ENCODE measurements around the gene GRP.
"Not testable (repeated sequence)": the region's sequence is repeated elsewhere in the genome, so short reads cannot be mapped to it uniquely, and the experiment has no call there.

Gene GRP

GRCh38 chr18:59238385-59238784, 18.4 kb downstream of the GRP start:
- DNase-seq (ENCODE audit: low spot score) = no peak

GRCh38 chr18:59239642-59240041, 19.7 kb downstream of the GRP start:
- Mint-ChIP-seq H3K36me3 (ENCODE audit: low read depth) (no peaks in the 10 kb centered on the region), H3K4me3 (no peak overlapping the region), H3K9me3 (no peaks in the 10 kb centered on the region), H3K4me1 (ENCODE audit: low read depth) (no peaks in the 10 kb centered on the region), H3K27ac (no peak overlapping the region), H3K27me3 (ENCODE audit: low read depth) (peaks cover 11% of the 10 kb centered on the region)
- DNase-seq (ENCODE audit: low spot score) = no peak

More at GRCh38 chr18:59238385-59238784, 18.4 kb downstream of the GRP start:
- Mint-ChIP-seq H3K27ac (no peak overlapping the region), H3K36me3 (ENCODE audit: low read depth) (no peaks in the 10 kb centered on the region), H3K4me3 (no peak overlapping the region), H3K27me3 (ENCODE audit: low read depth) (peaks cover 5% of the 10 kb centered on the region), H3K4me1 (ENCODE audit: low read depth) (no peaks in the 10 kb centered on the region), H3K9me3 (no peaks in the 10 kb centered on the region)

- H3K27ac Mint-ChIP-seq = no peak overlapping the region
- no peaks in the 10 kb centered on the region for H3K36me3 Mint-ChIP-seq (ENCODE audit: low read depth)
- H3K4me3 Mint-ChIP-seq = no peak overlapping the region
- no peaks in the 10 kb centered on the region for H3K9me3 Mint-ChIP-seq
- peaks cover 35% of the 10 kb centered on the region for H3K27me3 Mint-ChIP-seq (ENCODE audit: low read depth)
- H3K4me1 Mint-ChIP-seq (ENCODE audit: low read depth) = no peaks in the 10 kb centered on the region
- no peak for DNase-seq (ENCODE audit: low spot score)
These were observed 22.9 kb downstream of the GRP start for GRCh38 chr18:59242906-59243305.

DNA sequence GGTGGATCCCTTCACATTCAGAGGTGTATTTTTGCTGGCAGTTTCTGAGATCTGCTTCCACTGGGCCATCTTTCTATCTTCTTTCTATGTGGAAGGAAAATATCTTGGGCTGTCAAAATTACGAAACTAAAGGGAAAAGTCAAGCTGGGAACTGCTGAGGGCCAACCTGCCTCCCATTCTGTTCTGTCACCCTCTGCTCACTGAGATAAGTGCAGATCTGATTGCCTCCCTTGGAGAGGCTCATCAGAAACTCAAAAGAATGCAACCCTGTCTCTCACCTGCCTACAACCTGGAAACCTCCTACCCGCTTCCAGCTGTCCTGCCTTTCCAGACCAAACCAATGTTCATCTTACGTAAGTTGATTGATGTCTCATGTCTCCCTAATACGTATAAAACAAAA, 26.8 kb downstream of the GRP start:
- Mint-ChIP-seq H3K27me3 (ENCODE audit: low read depth) (peaks cover 40% of the 10 kb centered on the region), H3K27ac (no peak overlapping the region), H3K36me3 (ENCODE audit: low read depth) (no peaks in the 10 kb centered on the region), H3K4me3 (no peak overlapping the region), H3K4me1 (ENCODE audit: low read depth) (peaks cover 1% of the 10 kb centered on the region), H3K9me3 (no peaks in the 10 kb centered on the region)
- DNase-seq (ENCODE audit: low spot score) = no peak

- Mint-ChIP-seq H3K4me3 (no peak overlapping the region), H3K4me1 (ENCODE audit: low read depth) (peaks cover 1% of the 10 kb centered on the region), H3K9me3 (no peaks in the 10 kb centered on the region), H3K27me3 (ENCODE audit: low read depth) (peaks cover 42% of the 10 kb centered on the region), H3K27ac (no peak overlapping the region), H3K36me3 (ENCODE audit: low read depth) (no peaks in the 10 kb centered on the region)
- no peak for DNase-seq (ENCODE audit: low spot score)
These were observed 29.3 kb downstream of the GRP start for GRCh38 chr18:59249199-59249774.

GRCh38 chr18:59255491-59255890, 35.5 kb downstream of the GRP start:
- H3K4me3 Mint-ChIP-seq; H3K9me3 Mint-ChIP-seq; H3K4me1 Mint-ChIP-seq (ENCODE audit: low read depth); DNase-seq (ENCODE audit: low spot score); H3K36me3 Mint-ChIP-seq (ENCODE audit: low read depth); H3K27ac Mint-ChIP-seq: not testable (repeated sequence)
- H3K27me3 Mint-ChIP-seq (ENCODE audit: low read depth) = peaks cover 29% of the 10 kb centered on the region

- H3K4me3 Mint-ChIP-seq; DNase-seq (ENCODE audit: low spot score); H3K36me3 Mint-ChIP-seq (ENCODE audit: low read depth); H3K27ac Mint-ChIP-seq; H3K9me3 Mint-ChIP-seq: not testable (repeated sequence)
- peaks cover 78% of the 10 kb centered on the region for H3K27me3 Mint-ChIP-seq (ENCODE audit: low read depth)
- peaks cover 11% of the 10 kb centered on the region for H3K4me1 Mint-ChIP-seq (ENCODE audit: low read depth)
These were observed 41.9 kb downstream of the GRP start for GRCh38 chr18:59261842-59262241.

DNA sequence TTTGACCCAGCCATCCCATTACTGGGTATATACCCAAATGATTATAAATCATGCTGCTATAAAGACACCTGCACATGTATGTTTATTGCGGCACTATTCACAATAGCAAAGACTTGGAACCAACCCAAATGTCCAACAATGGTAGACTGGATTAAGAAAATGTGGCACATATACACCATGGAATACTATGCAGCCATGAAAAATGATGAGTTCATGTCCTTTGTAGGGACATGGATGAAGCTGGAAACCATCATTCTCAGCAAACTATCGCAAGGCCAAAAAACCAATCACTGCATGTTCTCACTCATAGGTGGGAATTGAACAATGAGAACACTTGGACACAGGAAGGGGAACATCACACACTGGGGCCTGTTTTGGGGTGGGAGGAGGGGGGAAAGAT, 42.3 kb downstream of the GRP start:
- not testable (repeated sequence) for H3K36me3 Mint-ChIP-seq (ENCODE audit: low read depth); DNase-seq (ENCODE audit: low spot score); H3K4me3 Mint-ChIP-seq; H3K27ac Mint-ChIP-seq; H3K9me3 Mint-ChIP-seq
- Mint-ChIP-seq H3K4me1 (ENCODE audit: low read depth) (peaks cover 11% of the 10 kb centered on the region), H3K27me3 (ENCODE audit: low read depth) (peaks cover 82% of the 10 kb centered on the region)

DNA sequence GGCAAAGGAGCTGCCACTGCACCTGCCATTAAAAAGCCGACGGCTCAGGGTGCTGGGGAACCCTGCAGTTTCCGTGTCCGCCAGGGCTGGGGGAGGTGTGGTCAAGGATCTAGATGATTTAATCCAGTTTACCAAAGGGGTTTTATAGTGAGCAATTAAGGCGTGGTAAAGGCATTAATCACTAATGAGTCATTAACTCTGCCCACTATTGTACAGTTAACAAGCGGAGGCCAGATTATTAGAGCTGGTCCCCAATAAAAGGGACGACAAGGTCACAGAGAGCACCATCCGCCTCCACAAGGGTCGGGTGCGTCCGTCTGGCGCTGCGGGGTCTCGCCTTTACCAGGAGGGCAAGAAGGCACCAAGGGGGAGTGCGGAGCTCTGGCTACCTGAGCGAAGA, 43.7 kb downstream of the GRP start:
- Mint-ChIP-seq H3K27ac (no peak overlapping the region), H3K4me3 (peak overlapping the region; percentile 44), H3K4me1 (ENCODE audit: low read depth) (peaks cover 21% of the 10 kb centered on the region), H3K9me3 (no peaks in the 10 kb centered on the region), H3K27me3 (ENCODE audit: low read depth) (peaks cover 91% of the 10 kb centered on the region), H3K36me3 (ENCODE audit: low read depth) (peaks cover 1% of the 10 kb centered on the region)
- DNase-seq (ENCODE audit: low spot score) = no peak

GRCh38 chr18:59264121-59264571, 44.2 kb downstream of the GRP start:
- Mint-ChIP-seq H3K27ac (no peak overlapping the region), H3K9me3 (no peaks in the 10 kb centered on the region), H3K4me1 (ENCODE audit: low read depth) (peaks cover 22% of the 10 kb centered on the region), H3K36me3 (ENCODE audit: low read depth) (peaks cover 1% of the 10 kb centered on the region), H3K27me3 (ENCODE audit: low read depth) (peaks cover 89% of the 10 kb centered on the region), H3K4me3 (no peak overlapping the region)
- no peak for DNase-seq (ENCODE audit: low spot score)

DNA sequence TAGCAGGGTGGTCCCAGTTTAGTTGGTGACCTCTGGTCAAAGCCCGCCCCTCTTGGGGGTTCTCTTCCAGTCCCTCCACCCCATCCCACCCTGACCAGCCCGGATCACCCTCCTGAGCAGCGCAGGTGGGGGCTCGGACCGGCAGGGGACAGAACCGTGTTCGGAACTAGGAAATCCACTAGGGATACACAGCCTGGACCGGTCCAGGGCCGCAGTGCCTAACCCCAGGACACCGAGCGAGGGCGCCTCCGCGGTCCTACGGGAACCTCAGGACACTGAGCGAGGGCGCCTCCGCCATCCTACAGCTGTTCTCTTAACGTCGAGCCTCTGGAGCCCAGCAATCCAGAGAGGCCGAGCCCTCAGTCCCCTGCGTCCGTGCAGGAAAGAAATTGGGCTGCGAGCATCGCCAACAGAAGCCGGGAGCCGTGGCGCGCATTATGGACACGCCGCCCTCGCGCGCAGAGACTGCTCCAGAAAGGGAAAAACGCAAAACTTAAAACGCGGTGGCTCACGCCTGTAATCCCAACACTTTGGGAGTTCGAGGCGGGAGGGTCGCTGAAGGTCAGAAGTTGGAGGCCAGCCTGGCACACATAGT, 44.8 kb downstream of the GRP start:
- peaks cover 26% of the 10 kb centered on the region for H3K4me1 Mint-ChIP-seq (ENCODE audit: low read depth)
- no peak overlapping the region for H3K27ac Mint-ChIP-seq
- peak overlapping the region; percentile 75 for H3K4me3 Mint-ChIP-seq
- H3K27me3 Mint-ChIP-seq (ENCODE audit: low read depth) = peaks cover 88% of the 10 kb centered on the region
- H3K36me3 Mint-ChIP-seq (ENCODE audit: low read depth) = peaks cover 1% of the 10 kb centered on the region
- H3K9me3 Mint-ChIP-seq = no peaks in the 10 kb centered on the region
- no peak for DNase-seq (ENCODE audit: low spot score)

DNA sequence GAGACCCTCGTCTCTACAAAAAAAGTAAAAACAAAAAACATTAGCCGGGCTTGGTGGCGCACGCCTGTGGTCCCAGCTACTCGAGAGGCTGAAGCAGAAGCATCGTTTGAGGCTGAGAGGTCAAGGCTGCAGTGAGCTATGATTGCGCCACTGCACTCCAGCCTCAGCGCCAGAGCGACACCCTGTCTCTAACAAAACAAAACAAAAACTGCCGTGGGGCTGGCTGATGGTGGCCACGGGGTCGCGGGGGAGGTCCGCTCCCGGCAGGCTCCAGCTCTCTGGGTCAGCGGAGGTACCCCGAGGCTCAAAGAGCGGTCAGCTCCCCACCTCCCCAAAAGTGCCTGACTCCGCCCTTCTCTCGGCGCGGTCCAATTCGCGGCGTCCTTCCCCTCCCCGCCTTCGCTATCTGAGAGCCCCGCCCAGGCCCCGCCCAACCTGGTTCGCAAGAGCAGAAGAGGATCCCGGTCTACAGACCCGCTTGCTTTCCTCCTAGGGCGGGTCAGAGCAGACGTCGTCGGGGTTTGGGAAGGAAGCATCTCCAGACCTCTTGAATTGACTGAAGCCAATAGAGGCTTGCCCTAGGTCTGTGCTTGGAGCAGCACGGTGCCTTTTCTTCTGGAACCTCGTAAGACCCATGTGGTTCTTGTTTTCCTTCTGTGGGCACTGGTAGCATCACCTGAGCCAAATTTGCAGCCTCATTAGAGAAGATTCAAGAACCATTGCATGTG, 45.5 kb downstream of the GRP start:
- DNase-seq (ENCODE audit: low spot score) = peak; percentile 29
- peaks cover 1% of the 10 kb centered on the region for H3K36me3 Mint-ChIP-seq (ENCODE audit: low read depth)
- peak overlapping the region; percentile 75 for H3K4me3 Mint-ChIP-seq
- H3K9me3 Mint-ChIP-seq = no peaks in the 10 kb centered on the region
- H3K4me1 Mint-ChIP-seq (ENCODE audit: low read depth) = peaks cover 30% of the 10 kb centered on the region
- peaks cover 89% of the 10 kb centered on the region for H3K27me3 Mint-ChIP-seq (ENCODE audit: low read depth)
- H3K27ac Mint-ChIP-seq = no peak overlapping the region

DNA sequence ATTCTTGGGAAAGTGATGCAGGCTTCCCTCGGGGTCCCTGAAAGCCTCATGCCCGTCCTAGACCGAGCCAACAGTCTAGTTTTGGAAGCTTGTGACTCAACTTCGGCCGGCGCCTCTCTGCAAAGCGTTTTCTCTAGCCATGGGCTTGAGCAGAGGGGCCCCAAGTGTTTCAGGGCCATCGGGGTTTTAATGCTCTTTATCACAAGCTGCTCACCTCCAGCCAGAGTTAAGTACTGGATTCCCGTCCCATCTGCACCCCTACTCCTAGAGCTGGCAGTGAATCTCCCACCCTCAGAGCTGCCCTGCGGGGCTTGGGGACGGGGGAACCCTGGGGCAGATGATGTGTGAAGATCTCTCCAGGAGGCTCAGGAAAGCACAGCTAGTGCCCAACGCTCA, 46.0 kb downstream of the GRP start:
- Mint-ChIP-seq H3K4me3 (peak overlapping the region; percentile 7), H3K27ac (no peak overlapping the region), H3K27me3 (ENCODE audit: low read depth) (peaks cover 89% of the 10 kb centered on the region), H3K9me3 (no peaks in the 10 kb centered on the region), H3K36me3 (ENCODE audit: low read depth) (peaks cover 1% of the 10 kb centered on the region), H3K4me1 (ENCODE audit: low read depth) (peaks cover 30% of the 10 kb centered on the region)
- no peak for DNase-seq (ENCODE audit: low spot score)

- H3K36me3 Mint-ChIP-seq (ENCODE audit: low read depth) = peaks cover 1% of the 10 kb centered on the region
- H3K9me3 Mint-ChIP-seq = no peaks in the 10 kb centered on the region
- H3K4me3 Mint-ChIP-seq = peak overlapping the region; percentile 7
- peaks cover 30% of the 10 kb centered on the region for H3K4me1 Mint-ChIP-seq (ENCODE audit: low read depth)
- DNase-seq (ENCODE audit: low spot score) = no peak
- H3K27ac Mint-ChIP-seq = no peak overlapping the region
- H3K27me3 Mint-ChIP-seq (ENCODE audit: low read depth) = peaks cover 92% of the 10 kb centered on the region
These were observed 46.5 kb downstream of the GRP start for GRCh38 chr18:59266459-59266858.

Measured in T-helper 2 cell treated with Interferon-gamma antibody and Interleukin-4, amounts not matched to agents 5 μg/mL and 100 μg/mL, for 36 hours (primary cell).